Heart right ventricle (tissue), 16 donors: ENCODE data around the gene KCNH6. TPM values are rescaled to one million over a fixed set of nuclear protein-coding genes. Genes with fewer than 3 reads are reported as not detected.

Experiments
- ATAC-seq, 8 donors: fragments of 200-7000 bp; cut with Tn5 transposase; one replicate each; pipeline ENCODE4 v1.9.1; 2020; ENCODE audit warnings: mild to moderate bottlenecking in 8 of 8, moderate library complexity in 8 of 8, moderate number of reproducible peaks in 1 of 8
- DNase-seq, 2 donors: peaks; one replicate each; pipeline ENCODE4 v3.0.0-alpha.2; 2020
- H3K27ac ChIP-seq, 10 donors: fragments of 200-600 bp; sonication (generic) in 2 of 10; one replicate each; pipeline versions ENCODE4 v1.5.0 to v1.8.0; 2020 to 2022; ENCODE audit warnings: mild to moderate bottlenecking in 3 of 10
- H3K27me3 ChIP-seq, 7 donors: fragments of 200-600 bp; one replicate each; pipeline ENCODE4 v1.8.0; 2021 to 2022; ENCODE audit warnings: mild to moderate bottlenecking in 2 of 7
- H3K36me3 ChIP-seq, 9 donors: fragments of 200-600 bp; sonication (generic) in 1 of 9; one replicate each; pipeline versions ENCODE4 v1.5.0 to v1.8.0; 2020 to 2022; ENCODE audit warnings: mild to moderate bottlenecking in 2 of 9
- H3K4me1 ChIP-seq, 9 donors: fragments of 200-600 bp; sonication (generic) in 1 of 9; one replicate each; pipeline versions ENCODE4 v1.5.0 to v1.8.0; 2020 to 2022; ENCODE audit warnings: mild to moderate bottlenecking in 4 of 9
- H3K4me3 ChIP-seq, 10 donors: fragments of 200-600 bp; sonication (generic) in 2 of 10; one replicate each; pipeline versions ENCODE4 v1.5.0 to v1.8.0; 2020 to 2022; ENCODE audit warnings: mild to moderate bottlenecking in 7 of 10, moderate library complexity in 2 of 10
- H3K9me3 ChIP-seq, 11 donors: fragments of 200-600 bp in 10 of 11; sonication (generic) in 2 of 11; one replicate each; pipeline versions ENCODE4 v1.5.0 to v1.8.0; 2013 to 2022; ENCODE audit warnings: mild to moderate bottlenecking in 2 of 11, control low read depth in 1 of 11, moderate library complexity in 1 of 11
- CTCF ChIP-seq, 9 donors: fragments of 200-600 bp; sonication (generic) in 2 of 9; IDR thresholded peaks; one replicate each; pipeline versions ENCODE4 v1.5.0 to v1.8.0; 2021 to 2022; ENCODE audit warnings: antibody characterized with exemption in 9 of 9, mild to moderate bottlenecking in 5 of 9, moderate library complexity in 1 of 9
- WGBS, 2 donors: extraction: QIAGEN DNeasy Blood & Tissue Kit; methylation state at CpG; one replicate each; pipeline ENCODE4 v1.1.7; 2013; ENCODE audit warnings: inconsistent platforms in 1 of 2; 5-methylcytosine and 5-hydroxymethylcytosine counted together
- intact Hi-C, 10 donors: fragments of 100-400 bp; cut with DNase I; formaldehyde crosslinking; loops; one replicate each; pipeline versions ENCODE4 v1.11.1 to v1.14.2; 2022
- polyA plus RNA-seq, 2 donors: library from polyadenylated mRNA; stranded (reverse); fragments of 200-250 nt; gene quantifications; one replicate each; pipeline ENCODE4 v1.2.3, GENCODE V29; 2013
- total RNA-seq, 10 donors: library from RNA; stranded (reverse); fragmentation: NEBNext Ultra II Directional in 3 of 10; extraction: Animal tissue kit (Norgen Biotek cat#: 25700) in 3 of 10; gene quantifications; one replicate each; pipeline versions ENCODE4 v1.2.1 to v1.2.4, GENCODE V29; 2021 to 2023
- donor health status: Arrhythmogenic right ventricular cardiomyopathy.
- donor health status: ischemic (EF 13 %, LVEDD 7.1; RV severe dilation, severe dysfunction).
- donor health status: healthy with polysubstance abuse.
- donor health status: DM: no; HTN: yes; CAD: no.
- donor health status: DM: no; HTN: no; CAD: no.
- donor health status: ischemic (EF 25% LVEDD 6.9; RV normal size, moderate dysfunction).
- donor health status: ischemic (EF 25% LVEDD 5.7; RV mildly dilated, moderate dysfunction).
- donor health status: healthy.
- donor health status: DM: yes; HTN: yes; CAD: no.
- donor health status: Ischemic cardiomyopathy.
- donor health status: ischemic (EF 35%, LVEDD 5.7; RV mildly dilated, moderate dysfunction).
- donor health status: nonischemic (EF 11% LVEDD 7.7; RV severe dilation, severe dysfunction).
- donor health status: DM: yes; HTN: yes; CAD: no.
- donor health status: PGD.
- donor health status: ischemic (EF 29% LVEDD 5.4; RV normal size, mild dysfunction).
- donor health status: nonischemic (EF 23%, LVEDD 6.1; RV moderate dilation, normal function).

Gene KCNH6
- total and polyA plus RNA-seq, 12 donors, result 0.11 TPM; not detected in 11

GRCh38 chr17:63480192-63480784 is 42.9 kb upstream of the KCNH6 start:
- TF ChIP-seq CTCF (IDR thresholded peaks at IDR 0.05), result no peak
- intact Hi-C loops, result loop anchor here in 2 of 10 donors (5.0 to 10.0 kb wide), 2 partner anchors 127 to 1915 kb away; no protein-coding TSS in a partner anchor
- Histone ChIP-seq H3K4me1 (peaks cover 11 to 50% (median 40%) of the 10 kb centered on the region in 9 donors), H3K36me3 (peaks cover 0 to 54% (median 6%) of the 10 kb centered on the region in 9 donors), H3K9me3 (no peaks in the 10 kb centered on the region), H3K27me3 (peaks cover 0 to 33% (median 6%) of the 10 kb centered on the region in 7 donors), H3K27ac (no peak overlapping the region), H3K4me3 (no peak overlapping the region)
- no peak for ATAC-seq
- WGBS, 2 donors, result 88 to 93% methylated on average over 21 of the region's 21 CpGs
- DNase-seq, result no peak

DNA sequence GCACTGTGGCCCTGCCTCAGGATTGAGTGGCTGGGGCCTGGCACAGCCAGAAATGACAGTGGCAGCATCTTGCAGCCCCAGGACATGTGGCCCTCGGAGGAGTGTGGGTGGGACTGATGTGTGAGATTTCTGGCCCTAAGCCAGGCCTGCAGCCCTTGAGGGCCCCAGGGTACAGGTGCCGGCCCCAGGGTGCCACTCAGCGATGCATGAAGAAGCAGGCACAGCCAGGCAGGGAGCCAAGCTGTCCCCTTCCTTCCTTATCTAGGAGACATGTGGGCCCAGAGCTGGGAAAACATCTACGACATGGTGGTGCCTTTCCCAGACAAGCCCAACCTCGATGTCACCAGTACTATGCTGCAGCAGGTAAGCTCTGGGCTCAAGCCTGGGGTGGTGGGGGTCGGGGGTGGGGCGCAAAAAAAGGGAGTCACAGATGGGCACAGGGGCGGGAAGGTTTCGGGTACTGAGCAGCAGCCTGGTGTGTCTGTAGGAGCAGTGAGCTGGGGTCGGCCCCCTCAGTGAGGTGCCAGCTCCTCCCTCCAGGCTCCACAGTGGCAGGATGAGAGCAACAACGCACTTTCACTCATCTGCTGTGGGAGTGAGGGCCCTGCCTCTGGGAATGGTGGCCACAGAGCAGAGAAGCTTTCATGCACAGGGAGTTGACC is 42.2 kb upstream of the KCNH6 start:
- peaks cover 0 to 60% (median 6%) of the 10 kb centered on the region in 9 donors for H3K36me3 ChIP-seq
- ATAC-seq (no peak), DNase-seq (no peak)
- H3K27ac ChIP-seq, result no peak overlapping the region
- intact Hi-C loops, result loop anchor here in 2 of 10 donors (5.0 to 10.0 kb wide), 2 partner anchors 126 to 1916 kb away; no protein-coding TSS in a partner anchor
- H3K4me3 ChIP-seq, result no peak overlapping the region
- no peak for TF ChIP-seq CTCF (IDR thresholded peaks at IDR 0.05)
- peaks cover 11 to 43% (median 34%) of the 10 kb centered on the region in 9 donors for H3K4me1 ChIP-seq
- WGBS, 2 donors, result 68% methylated on average over 11 of the region's 11 CpGs
- peaks cover 0 to 26% (median 6%) of the 10 kb centered on the region in 7 donors for H3K27me3 ChIP-seq
- H3K9me3 ChIP-seq, result no peaks in the 10 kb centered on the region

DNA sequence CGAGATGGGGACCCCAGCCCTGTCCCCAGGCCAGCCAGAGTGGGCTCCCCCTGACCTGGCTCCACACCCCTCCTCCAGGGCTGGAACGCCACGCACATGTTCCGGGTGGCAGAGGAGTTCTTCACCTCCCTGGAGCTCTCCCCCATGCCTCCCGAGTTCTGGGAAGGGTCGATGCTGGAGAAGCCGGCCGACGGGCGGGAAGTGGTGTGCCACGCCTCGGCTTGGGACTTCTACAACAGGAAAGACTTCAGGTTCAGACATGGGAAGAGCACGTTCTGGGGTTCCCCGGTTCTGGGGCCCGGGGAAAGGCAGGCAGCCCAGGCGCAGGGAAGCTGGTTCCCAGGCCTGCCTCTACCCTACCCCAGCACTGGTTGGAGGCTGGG is 41.7 kb upstream of the KCNH6 start:
- TF ChIP-seq CTCF (IDR thresholded peaks at IDR 0.05), result no peak
- Histone ChIP-seq H3K4me1 (peaks cover 11 to 38% (median 29%) of the 10 kb centered on the region in 9 donors), H3K36me3 (peaks cover 0 to 66% (median 6%) of the 10 kb centered on the region in 9 donors), H3K27ac (no peak overlapping the region), H3K27me3 (peaks cover 0 to 21% (median 6%) of the 10 kb centered on the region in 7 donors), H3K4me3 (no peak overlapping the region), H3K9me3 (no peaks in the 10 kb centered on the region)
- DNase-seq, result no peak
- WGBS, 2 donors, result 85 to 91% methylated on average over 16 of the region's 16 CpGs
- intact Hi-C loops, result loop anchor here in 2 of 10 donors (5.0 to 10.0 kb wide), 2 partner anchors 126 to 1917 kb away; no protein-coding TSS in a partner anchor
- no peak for ATAC-seq

- intact Hi-C loops, result loop anchor here in 2 of 10 donors (5.0 to 10.0 kb wide), 2 partner anchors 125 to 1918 kb away; no protein-coding TSS in a partner anchor
- no peak overlapping the region for H3K27ac ChIP-seq
- H3K4me1 ChIP-seq, result peaks cover 9 to 33% (median 24%) of the 10 kb centered on the region in 9 donors
- ATAC-seq (no peak), DNase-seq (no peak)
- H3K4me3 ChIP-seq, result no peak overlapping the region
- H3K36me3 ChIP-seq, result peaks cover 0 to 74% (median 6%) of the 10 kb centered on the region in 9 donors
- peaks cover 0 to 13% (median 6%) of the 10 kb centered on the region in 7 donors for H3K27me3 ChIP-seq
- TF ChIP-seq CTCF (IDR thresholded peaks at IDR 0.05), result no peak
- H3K9me3 ChIP-seq, result no peaks in the 10 kb centered on the region
- WGBS, 2 donors, result 90 to 97% methylated on average over 16 of the region's 16 CpGs
Measured at GRCh38 chr17:63482509-63482908, 40.6 kb upstream of the KCNH6 start.
